Superior temporal gyrus (tissue), 1 donor: Measurements from ENCODE around the gene TRAF2.
"Not testable (repeated sequence)": the region's sequence is repeated elsewhere in the genome, so short reads cannot be mapped to it uniquely, and the experiment has no call there.

Source experiments
- DNase-seq: peaks from one replicate; pipeline ENCODE4 v3.0.0-alpha.2; 2016; ENCODE audit errors: extremely low spot score

Gene TRAF2

DNA sequence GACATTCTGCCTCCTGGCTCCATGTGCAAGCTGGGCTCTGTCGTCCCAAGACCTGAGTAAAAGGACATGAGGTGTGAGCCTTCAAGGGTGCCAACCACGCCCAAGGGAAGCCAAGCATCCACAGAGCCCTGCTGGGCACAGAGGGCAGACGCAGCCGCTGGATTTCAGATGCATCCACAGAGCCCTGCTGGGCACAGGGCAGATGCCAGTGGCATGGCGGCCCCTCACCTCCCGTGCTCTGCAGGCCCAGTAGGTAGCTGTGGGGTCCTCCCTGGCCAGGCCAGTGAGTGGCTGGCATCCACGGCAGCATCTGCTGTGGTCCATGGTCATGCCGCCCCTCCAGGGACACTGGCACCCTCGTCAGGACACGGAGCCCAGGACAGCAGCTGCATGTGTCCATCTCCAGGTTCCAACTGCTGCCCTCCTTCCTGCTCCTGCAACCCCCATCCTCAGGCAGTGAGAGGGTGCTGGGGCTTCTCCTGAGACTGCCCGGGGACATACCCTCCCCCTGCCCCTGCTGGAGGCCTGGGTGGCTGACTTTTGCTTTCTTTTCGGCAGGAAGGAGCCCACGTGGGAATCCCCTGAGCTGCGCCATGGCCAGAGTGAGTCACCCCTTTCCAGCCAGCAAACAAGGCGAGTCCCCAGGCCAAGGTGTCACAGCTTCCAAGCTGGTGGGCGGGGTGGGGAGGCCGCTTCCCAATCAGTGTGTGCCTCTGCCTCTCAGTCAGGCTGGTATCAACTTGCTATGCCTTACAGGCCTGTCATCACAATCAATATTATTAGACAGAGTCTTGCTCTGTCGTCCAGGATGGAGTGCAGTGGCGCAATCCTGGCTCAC, 4.0 kb upstream of the TRAF2 start:
- DNase-seq: no peak

DNA sequence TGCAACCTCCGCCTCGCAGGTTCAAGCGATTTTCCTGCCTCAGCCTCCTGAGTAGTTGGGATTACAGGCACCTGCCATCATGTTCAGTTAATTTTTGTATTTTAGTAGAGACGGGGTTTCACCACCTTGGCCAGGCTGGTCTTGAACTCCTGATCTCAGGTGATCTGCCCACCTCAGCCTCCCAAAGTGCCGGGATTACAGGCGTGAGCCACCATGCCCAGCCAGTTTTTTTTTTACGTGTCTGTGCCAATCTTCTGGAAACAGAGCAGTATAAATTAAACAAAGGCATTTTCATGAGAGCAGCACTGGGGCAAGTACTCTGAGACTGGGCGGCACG, 3.4 kb upstream of the TRAF2 start:
- DNase-seq: not testable (repeated sequence)

DNA sequence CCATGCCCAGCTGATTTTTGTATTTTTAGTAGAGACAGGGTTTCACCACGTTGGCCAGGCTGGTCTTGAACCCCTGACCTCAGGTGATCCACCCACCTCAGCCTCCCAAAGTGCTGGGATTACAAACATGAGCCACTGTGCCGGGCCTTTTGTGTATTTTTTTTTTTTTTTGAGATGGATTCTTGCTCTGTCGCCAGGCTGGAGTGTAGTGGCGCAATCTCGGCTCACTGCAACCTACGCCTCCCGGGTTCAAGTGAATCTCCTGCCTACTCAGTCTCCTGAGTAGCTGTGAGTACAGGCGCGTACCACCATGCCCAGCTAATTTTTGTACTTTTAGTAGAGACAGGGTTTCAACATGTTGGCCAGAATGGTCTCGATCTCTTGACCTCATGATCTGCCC, 2.6 kb upstream of the TRAF2 start:
- not testable (repeated sequence) for DNase-seq

DNA sequence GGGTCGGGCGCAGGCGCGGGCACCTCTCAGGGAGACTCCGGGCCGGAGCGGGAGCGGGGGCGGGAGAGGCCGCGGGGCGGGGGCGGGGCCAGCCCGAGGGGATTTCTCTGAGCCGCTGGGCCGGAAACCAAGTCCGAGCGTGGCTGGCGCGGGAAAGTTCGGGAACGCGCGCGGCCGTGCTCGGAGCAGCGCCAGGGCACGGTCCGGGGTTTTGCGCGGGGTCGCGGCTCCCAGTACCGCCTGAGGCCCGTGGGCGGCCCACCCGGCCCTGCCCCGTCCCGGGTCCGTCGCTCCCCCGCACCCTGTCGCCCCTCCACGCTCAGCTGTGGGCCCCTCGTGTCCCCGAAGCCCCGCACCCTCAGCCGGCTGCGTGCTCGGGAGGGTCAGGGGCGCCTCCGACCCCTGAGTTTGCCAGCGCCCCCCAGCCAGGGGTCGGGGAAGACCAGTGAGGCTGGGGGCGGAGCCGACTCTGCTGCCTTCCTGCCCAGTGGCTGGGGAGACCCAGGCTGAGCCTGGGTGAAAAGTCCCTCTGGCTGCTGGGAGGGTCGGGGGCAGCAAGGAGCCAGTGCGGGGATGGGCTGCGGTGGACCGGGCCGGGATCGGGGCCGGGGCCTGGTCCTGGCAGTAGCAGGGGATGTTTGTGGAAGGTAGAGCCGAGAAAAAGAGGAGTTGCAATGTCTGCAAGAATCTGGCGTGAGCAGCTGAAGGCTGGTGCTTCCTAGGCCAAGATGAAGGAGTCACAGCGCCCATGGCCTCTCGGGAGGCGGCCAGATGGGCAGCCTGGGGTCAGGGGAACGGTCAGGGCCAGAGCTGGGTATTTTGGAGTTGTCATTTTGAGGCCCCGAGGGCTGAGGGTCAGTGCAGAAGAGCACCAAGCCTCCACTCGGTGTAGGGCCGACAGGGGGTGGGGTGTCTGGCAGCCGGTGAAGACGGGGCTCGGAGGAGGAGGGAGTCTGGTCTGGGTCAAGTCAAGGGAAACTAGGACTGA, 588 bp downstream of the TRAF2 start:
- no peak for DNase-seq

DNA sequence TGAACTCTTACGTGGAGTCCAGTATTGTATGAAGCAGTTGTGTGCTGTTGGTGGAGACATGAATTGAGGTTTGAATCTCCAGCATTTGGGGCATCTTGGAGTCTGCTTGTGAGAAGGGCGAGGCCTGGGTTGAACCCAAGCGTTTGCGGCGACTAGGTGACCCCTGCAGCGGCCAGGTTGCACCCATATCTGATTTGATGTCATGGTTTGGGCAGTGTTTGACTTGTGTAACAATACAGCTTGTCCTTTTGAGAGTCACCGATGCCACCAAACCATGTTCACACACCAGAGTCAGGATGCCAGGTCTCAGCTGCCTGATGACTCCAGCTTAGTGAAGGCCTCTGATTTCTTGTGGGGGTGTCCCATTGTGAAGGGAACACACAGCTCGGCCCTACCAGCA, 2.1 kb downstream of the TRAF2 start:
- DNase-seq: no peak

DNA sequence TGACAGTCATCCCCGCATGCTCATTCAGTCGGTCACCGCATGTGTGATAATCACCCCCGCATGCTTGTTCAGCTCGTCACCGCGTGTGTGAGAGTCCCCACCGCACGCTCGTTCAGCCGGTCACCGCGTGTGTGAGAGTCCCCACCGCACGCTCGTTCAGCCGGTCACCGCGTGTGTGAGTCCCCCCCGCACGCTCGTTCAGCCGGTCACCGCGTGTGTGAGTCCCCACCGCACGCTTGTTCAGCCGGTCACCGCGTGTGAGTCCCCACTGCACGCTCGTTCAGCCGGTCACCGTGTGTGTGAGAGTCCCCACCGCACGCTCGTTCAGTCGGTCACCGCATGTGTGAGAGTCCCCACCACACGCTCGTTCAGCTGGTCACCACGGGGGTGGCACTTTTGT, 3.5 kb downstream of the TRAF2 start:
- no peak for DNase-seq

DNA sequence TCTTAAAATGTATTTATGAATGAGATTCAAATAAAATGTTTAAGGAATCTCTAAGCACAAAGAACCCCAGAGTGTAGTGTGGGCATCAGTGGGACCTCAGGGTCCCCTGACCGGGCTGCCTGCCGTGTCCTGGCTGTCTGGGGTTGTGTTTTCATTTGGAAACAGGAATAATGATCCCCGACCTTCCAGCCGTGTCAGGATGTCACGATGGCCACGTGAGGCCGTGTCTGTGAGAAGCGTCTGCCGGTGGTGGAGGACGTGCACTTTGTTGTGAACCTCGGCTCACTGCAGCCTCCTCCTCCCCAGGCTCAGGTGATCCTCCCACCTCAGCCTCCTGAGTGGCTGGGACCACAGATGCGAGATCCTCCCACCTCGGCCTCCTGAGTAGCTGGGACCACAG, 4.3 kb downstream of the TRAF2 start:
- DNase-seq: no peak

DNA sequence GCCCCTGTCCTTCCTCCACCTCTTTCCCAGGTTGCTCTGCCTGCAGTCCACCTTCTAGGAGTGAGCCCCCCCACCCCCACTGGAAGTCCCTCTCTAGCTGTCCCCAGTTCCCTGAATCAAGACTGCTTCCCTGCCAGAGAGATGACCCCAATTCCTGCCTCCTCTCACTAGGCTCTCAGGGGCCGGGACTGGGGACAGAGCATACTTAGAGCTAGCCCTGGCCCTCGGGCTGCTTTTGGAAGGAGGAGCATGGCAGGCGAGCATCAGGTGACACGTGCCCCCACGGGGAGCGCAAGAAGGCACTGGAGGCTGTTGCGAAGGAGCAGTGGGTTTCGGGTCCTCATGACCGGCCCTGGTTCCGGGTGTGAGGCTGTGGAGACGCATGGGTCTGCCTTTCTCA, 9.7 kb downstream of the TRAF2 start:
- no peak for DNase-seq

DNA sequence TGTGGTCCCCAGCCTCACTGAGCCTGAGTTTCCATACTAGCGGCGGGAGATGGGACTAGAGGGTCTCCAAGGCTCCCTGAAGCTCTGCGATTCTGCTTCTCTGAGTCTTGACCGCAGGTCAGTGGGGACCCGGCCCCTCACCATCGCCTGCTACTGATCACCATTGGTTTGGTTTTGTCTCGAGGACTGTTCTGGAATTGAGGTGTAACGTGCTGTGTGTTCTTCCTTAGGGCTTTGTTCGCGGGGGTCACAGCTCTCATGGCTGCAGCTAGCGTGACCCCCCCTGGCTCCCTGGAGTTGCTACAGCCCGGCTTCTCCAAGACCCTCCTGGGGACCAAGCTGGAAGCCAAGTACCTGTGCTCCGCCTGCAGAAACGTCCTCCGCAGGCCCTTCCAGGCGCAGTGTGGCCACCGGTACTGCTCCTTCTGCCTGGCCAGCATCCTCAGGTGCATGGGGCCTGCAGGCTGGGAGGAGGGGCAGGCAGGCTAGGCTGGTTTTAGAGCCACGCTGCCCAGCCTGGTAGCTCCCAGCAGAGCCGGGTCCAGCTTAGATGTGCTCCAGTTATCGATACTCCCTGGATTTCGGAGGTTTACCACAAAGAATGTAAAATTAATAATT, 12.3 kb downstream of the TRAF2 start:
- no peak for DNase-seq

DNA sequence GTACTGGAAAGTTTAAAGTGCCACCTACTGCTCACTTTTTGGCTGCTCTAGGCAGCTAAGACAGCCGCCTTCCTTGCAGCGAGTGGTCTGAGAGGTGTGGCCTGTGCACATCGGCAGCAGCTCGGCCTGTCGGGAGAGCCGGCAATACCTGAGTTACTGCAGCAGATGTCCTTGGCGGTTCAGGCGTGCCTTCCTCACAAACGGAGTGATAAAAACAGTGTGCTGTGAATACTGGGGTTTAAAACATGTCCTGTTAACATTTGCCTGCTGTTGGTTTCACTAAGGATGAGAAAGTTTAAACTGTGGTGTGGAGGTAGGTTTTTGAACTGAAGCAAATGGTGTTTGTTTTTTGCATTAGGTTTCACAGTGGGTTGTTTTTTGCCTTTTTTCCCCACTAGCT, 12.9 kb downstream of the TRAF2 start:
- DNase-seq: no peak

DNA sequence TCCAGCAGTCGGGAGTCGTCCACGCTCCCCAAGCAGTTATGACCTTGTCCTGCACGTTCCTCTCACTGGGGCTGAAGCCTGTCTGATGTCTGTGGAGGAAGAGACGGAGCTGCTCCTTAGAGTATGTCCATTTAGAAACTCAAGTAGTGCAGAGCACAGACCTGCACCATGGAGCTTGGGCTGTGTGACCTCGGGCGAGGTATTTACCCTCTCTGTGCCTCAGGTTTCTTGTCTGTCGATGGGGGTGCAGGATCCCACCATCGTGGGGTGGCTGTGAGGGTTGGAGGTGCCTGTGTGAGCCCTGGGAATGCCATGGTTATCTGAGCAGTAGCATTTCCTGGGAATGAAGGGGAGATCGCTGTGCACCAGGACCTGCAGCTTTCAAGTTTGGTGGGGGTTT, 14.2 kb downstream of the TRAF2 start:
- DNase-seq: no peak

DNA sequence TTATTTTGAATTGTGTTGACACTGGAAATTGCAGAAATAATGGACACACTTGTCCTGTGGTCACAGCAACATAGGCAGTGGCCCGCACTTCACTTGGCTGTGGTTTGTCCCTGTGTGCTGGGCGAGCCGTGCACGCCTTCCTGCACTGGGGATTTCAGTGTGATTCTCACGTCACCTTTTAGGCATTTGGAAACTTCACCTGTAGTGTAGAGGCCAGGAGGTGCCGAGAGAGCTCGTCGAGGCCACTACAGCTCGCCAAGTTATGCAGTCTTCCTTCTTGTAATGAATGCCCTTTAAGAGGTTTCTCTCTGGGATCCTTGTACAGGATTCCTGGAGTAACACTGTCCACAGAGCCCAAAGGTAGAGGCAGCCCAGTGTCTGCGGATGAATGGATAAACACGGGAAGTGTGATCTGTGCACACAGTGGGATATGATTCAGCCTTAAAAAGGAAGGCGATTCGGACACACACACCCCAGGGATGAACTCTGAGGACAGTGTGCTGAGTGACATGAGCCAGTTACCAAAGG, 14.7 kb downstream of the TRAF2 start:
- no peak for DNase-seq

DNA sequence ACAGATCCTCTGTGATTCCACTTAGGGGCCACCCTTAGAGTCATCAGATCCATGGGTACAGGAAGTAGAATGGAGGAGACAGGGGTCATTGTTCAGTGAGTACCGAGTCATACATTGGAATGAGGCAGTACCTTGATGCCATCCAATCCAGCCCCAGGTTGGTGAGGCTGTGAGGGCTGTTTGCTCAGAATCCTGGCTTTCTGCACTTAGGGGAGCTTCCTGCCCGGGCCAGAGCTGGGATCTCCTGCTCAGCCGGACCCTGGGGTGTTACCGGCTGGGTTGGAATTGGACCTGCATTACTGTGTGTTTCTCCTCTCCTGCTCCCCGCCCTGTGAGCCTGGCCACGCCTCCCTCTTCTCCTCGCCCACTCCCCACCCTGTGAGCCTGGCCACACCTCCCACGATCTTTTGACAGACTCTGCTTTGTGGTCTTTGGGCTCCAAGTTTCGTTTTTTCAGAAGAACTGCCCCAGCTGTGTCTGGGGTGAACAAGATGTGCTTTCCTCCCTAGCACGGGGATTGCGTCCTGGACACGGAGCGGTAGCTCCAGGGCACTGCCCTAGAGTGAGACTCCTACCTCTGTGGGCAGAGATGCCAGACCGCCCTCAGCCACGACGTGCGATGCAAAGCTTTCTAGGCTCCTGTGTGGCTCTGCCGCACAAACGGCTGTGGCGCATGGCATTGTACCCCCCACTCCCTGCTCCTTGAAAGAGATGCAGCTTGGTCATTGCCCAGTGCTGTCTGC, 15.4 kb downstream of the TRAF2 start:
- no peak for DNase-seq

DNA sequence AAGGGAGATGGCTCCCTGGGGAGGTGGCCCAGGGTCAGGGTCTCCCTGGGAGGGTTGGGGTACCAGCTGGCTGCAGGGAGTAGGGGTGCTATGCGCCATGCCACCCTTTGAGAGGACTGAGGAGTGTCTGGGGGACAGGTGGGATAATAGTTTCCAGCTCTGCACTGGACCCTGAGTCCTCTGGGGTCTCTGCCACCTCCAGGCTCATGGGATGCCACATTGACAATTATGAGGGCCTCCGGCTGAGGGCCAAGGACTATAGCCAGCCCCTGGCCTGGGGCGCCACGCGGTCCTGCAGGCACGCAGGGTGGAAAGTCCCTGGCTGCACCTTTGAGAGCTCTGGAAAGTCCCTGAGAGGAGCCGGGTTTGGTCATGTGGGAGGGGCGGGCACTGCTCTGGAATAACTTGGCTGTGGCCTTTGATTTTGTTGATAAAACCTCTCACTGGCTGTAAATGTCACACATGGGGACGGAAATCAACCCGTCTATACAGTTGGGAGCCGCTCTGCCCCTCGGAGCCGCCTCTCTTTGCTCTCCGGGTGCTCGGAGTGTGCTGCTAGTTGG, 16.0 kb downstream of the TRAF2 start:
- no peak for DNase-seq

DNA sequence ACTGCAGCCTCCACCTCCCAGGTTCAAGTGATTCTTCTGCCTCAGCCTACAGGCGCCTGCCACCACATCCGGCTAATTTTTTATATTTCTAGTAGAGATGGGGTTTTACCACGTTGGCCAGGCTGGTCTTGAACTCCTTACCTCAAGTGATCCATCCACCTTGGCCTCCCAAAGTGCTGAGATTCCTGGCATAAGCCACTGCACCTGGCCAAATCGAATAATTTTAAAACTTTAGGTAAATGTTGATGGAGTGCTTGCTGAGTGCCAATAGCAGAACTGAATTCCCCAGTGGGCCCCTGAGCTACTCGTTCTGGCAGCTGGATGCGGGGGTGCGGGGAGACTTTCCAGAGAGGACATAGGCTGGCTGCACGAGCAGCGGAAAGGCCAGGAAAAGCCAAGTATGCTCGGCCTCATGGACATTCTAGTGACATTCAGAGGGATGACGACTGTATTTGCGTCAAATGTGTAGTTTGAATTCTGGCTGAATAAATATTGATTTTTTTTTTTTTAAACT, 16.8 kb downstream of the TRAF2 start:
- DNase-seq: no peak

DNA sequence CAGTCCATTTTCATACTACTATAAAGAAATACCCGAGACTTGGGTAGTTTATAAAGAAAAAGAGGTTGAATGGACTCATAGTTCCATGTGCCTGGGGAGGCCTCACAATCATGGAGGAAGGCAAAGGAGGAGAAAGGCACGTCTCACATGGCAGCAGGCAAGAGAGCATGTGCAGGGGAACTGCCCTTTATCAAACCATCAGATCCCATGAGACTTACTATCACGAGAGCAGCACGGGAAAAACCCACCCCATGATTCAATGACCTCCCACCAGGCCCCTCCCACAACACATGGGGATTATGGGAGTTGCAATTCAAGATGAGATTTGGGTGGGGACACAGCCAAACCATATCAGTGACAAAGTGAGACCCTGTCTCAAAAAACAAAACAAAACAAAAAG, 19.9 kb downstream of the TRAF2 start:
- no peak for DNase-seq

DNA sequence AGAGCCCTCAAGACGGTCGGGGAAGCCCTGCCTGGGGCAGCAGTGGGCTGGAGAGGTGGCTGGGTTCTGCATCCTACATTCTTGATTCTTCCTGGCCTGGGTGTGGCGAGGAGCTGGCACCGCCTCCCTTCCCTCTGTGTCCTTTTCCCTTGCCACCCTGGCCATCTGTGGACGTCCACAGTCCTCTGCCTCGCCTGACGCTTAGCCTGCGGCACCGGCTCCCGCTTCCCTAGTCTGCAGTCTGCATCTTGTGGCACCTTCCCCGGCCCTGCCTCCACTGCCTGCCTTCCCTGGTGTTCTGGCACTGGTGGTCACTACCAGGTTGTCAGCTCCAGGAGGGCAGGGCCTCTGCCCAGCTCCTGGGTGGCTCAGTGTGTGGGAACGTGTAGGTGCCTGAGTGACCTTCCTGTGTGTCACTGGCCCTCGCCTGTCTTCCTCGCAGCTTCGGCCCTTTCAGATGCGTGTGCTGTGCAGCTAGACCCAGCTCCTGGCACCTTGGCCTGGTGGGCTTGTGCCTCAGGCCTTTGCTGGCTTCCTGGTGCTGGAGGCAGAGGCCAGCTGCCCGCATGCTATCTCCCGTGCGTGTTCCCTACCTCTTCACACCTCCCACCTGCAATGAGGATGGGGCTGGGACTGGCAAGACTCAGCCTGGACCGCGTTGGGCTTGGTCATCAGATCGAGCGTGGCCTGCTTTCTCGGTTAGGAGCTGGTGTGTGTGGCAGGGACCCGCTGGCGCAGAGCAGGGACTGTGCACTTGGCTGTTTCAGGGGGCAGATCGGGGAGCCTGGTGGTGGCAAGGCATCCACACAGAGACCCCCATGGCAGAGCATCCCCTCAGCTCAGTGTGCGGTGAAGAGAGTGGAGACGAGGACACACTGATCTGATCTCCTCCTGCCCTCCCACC, 20.9 kb downstream of the TRAF2 start:
- DNase-seq: no peak

DNA sequence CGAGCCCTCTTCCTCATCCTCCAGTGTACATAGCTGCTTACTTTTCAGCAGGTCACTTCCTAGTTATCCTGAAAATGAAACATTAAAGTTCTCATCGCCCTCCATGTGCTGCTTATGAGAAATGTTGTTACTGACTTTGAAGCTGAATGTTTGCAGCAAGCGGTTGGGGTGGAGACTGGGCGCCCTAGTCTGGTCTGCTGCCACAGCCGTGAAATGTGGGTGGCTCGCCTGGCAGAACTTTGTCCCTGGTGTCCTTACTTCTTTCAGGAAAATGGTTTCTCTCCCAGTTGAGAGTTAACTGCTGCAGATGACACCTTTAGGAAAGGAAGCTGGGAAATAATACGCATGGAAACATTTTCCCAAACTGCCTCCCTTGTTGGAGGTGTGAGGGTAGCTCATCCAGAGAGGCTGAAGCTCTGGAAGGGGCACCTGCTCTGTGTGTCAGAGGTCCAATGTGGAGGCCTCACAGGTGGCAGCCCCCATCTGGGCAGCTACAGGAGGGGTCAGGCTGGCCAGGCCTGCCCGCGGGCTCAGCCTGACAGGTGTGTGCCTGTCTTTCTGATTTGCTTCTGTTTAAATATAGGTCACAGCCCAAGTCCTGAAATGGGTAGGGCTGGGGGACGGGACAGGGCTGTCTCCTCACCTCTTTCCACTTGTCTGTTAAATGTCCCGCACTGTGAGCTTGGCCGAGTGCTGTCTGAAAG, 24.0 kb downstream of the TRAF2 start:
- no peak for DNase-seq

DNA sequence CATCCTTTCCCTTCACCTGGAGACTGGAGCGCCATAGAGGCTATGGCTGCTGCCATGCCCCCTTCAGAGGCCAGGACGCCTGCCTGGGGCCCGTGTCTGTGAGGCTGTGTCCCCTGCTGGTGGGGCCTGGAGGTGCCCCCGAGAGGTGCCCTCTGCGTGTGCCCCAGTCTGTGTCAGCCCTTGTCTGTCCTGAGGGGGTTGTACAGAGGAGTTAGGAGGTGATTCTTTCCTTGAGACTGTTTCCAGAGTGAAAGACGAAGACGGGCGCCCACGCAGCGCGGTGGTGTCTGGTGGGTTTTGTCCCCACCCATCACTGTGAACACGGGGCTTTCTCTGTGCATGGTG, 24.6 kb downstream of the TRAF2 start:
- no peak for DNase-seq
